ENCODE results near the gene GJD2.

GJD2 gene

GRCh38 chr15:34754674-34755418 lies at the start of gene GJD2:
GJD2 (minus strand) TSS chr15:34754998; CDS start chr15:34754488, 510 bp downstream.
- no peak for DNase-seq

- DNase-seq, result no peak
Observed at GRCh38 chr15:34804113-34804512, 49.3 kb upstream of the GJD2 start.

- DNase-seq, result no peak
Observed at GRCh38 chr15:34802803-34803750, 48.3 kb upstream of the GJD2 start.

GRCh38 chr15:34802371-34802770 lies 47.6 kb upstream of the GJD2 start:
- DNase-seq, result no peak

- DNase-seq, result peak; percentile 39
Observed at GRCh38 chr15:34799149-34800101, 44.6 kb upstream of the GJD2 start.

- no peak for DNase-seq
Observed at GRCh38 chr15:34796847-34797435, 42.1 kb upstream of the GJD2 start.

- peak; percentile 72 for DNase-seq
Observed at GRCh38 chr15:34795267-34796081, 40.7 kb upstream of the GJD2 start, which contains the start of gene ACTC1. ACTC1 (minus strand) TSS chr15:34795549; CDS start chr15:34794808, 741 bp downstream.

GRCh38 chr15:34794590-34795206 lies 39.9 kb upstream of the GJD2 start:
- no peak for DNase-seq

GRCh38 chr15:34793901-34794300 lies 39.1 kb upstream of the GJD2 start:
- DNase-seq, result no peak

- no peak for DNase-seq
Observed at GRCh38 chr15:34793071-34793470, 38.3 kb upstream of the GJD2 start.

- no peak for DNase-seq
Observed at GRCh38 chr15:34791701-34792100, 36.9 kb upstream of the GJD2 start.

- DNase-seq, result no peak
Observed at GRCh38 chr15:34790121-34790520, 35.3 kb upstream of the GJD2 start.

- DNase-seq, result no peak
Observed at GRCh38 chr15:34789326-34789725, 34.5 kb upstream of the GJD2 start.

GRCh38 chr15:34786206-34786605 lies 31.4 kb upstream of the GJD2 start:
- DNase-seq, result no peak

- no peak for DNase-seq
Observed at GRCh38 chr15:34783991-34784390, 29.2 kb upstream of the GJD2 start.

- no peak for DNase-seq
Observed at GRCh38 chr15:34783431-34783830, 28.6 kb upstream of the GJD2 start.

GRCh38 chr15:34782901-34783300 lies 28.1 kb upstream of the GJD2 start:
- DNase-seq, result no peak

- no peak for DNase-seq
Observed at GRCh38 chr15:34780725-34781124, 25.9 kb upstream of the GJD2 start.

- no peak for DNase-seq
Observed at GRCh38 chr15:34776606-34777105, 21.9 kb upstream of the GJD2 start.

- DNase-seq, result no peak
Observed at GRCh38 chr15:34773917-34774316, 19.1 kb upstream of the GJD2 start.

GRCh38 chr15:34773013-34773412 lies 18.2 kb upstream of the GJD2 start:
- DNase-seq, result no peak
